ENCODE results near the gene MTNR1A.

The MTNR1A gene

DNA sequence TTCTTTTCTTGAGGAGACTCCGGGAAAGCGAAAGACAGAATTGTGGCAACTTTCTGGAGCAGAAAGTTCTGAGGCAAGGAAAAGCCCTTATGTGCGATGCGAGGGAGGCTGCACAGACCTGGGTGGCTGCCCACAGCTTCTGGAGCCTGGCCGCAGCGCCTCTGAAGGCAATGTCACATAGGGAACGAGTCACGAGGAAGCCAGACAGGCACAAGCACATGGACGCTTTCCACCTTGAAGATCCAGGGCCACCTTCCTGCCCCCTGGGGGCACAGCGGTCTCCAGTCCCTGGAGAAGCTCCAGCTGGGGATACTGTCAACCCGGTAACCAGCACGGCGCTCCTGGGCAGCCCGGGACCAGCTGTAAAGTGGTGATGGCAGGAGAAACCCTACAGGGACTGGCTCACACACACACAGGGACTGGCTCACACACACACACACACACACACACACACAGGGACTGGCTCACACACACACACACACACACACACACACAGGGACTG is 69.8 kb downstream of the MTNR1A start:
- DNase-seq, result no peak

GRCh38 chr4:186485150-186485549 is 70.2 kb downstream of the MTNR1A start:
- no peak for DNase-seq

DNA sequence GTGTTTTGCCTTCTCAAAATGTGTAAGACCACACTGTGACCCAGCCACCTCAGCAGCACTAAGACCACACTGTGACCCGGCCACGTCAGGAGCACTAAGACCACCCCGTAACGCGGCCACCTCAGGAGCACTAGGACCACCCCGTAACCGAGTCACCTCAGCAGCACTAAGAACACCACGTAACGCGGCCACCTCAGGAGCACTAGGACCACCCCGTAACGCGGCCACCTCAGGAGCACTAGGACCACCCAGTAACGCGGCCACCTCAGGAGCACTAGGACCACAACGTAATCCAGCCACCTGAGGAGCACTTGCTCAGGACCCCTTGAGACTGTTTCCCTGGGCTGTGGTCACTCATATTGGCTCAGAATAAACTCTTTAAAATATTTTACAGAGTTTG is 71.7 kb downstream of the MTNR1A start:
- no peak for DNase-seq

Measured in NCI-H1436 treated with DMSO at 0.1 percent for 48 hours (cell line).